Sigmoid colon (tissue), 4 donors: ENCODE data around the gene GABARAP.

ENCODE experiments used
- CTCF ChIP-seq, 4 experiments: fragments of 450-650 bp in 3 of 4; fragments of 200-600 bp in 1 of 4; IDR thresholded peaks; one replicate each; pipeline ENCODE4 v1.5.1; 2016 to 2019; ENCODE audit warnings: antibody characterized with exemption in 4 of 4, mild to moderate bottlenecking in 3 of 4, moderate library complexity in 2 of 4
- POLR2AphosphoS5 ChIP-seq, 4 donors: sonication (generic); formaldehyde crosslinking; IDR thresholded peaks; one replicate each; pipeline ENCODE4 v1.6.1; 2017; ENCODE audit warnings: antibody characterized with exemption in 4 of 4

- TF ChIP-seq CTCF (IDR thresholded peaks at IDR 0.05), result no peak
- no peak for TF ChIP-seq POLR2AphosphoS5 (IDR thresholded peaks at IDR 0.05)
Observed at GRCh38 chr17:7208027-7208571, 34.1 kb downstream of the GABARAP start.
